Dendritic cell treated with granulocyte-macrophage colony-stimulating factor and Interleukin-4, amounts not matched to agents 40 ng/mL and 50 ng/mL, for 4 days (primary cell): ENCODE data around the gene ROBO1.

Experiments used
- H3K27ac Mint-ChIP-seq: one replicate; pipeline ENCODE4 v1.8.0; 2022; ENCODE audit warnings: mild to moderate bottlenecking, mixed read lengths
- H3K27me3 Mint-ChIP-seq: one replicate; pipeline ENCODE4 v1.8.0; 2022; ENCODE audit warnings: mild to moderate bottlenecking, mixed read lengths
- H3K36me3 Mint-ChIP-seq: one replicate; pipeline ENCODE4 v1.8.0; 2022; ENCODE audit warnings: low read depth, mixed read lengths
- H3K4me1 Mint-ChIP-seq: one replicate; pipeline ENCODE4 v1.8.0; 2022; ENCODE audit warnings: low read depth, mixed read lengths
- H3K4me3 Mint-ChIP-seq: one replicate; pipeline ENCODE4 v1.8.0; 2022; ENCODE audit warnings: mild to moderate bottlenecking, moderate library complexity, mixed read lengths
- H3K9me3 Mint-ChIP-seq: one replicate; pipeline ENCODE4 v1.8.0; 2022; ENCODE audit warnings: mixed read lengths
- intact Hi-C: fragments of 100-400 bp; cut with micrococcal nuclease; formaldehyde crosslinking; loops from one replicate; pipeline ENCODE4 v1.15.0; 2022

Gene ROBO1

GRCh38 chr3:78847603-78848002, 920.2 kb downstream of the ROBO1 start:
- Mint-ChIP-seq H3K9me3 (peaks cover 1% of the 10 kb centered on the region), H3K36me3 (no peaks in the 10 kb centered on the region), H3K4me3 (no peak overlapping the region), H3K27ac (no peak overlapping the region), H3K27me3 (no peaks in the 10 kb centered on the region), H3K4me1 (no peaks in the 10 kb centered on the region)
- intact Hi-C loops, result no loop called here

GRCh38 chr3:78847203-78847602, 920.6 kb downstream of the ROBO1 start:
- no peak overlapping the region for H3K4me3 Mint-ChIP-seq
- H3K36me3 Mint-ChIP-seq, result no peaks in the 10 kb centered on the region
- H3K9me3 Mint-ChIP-seq, result no peaks in the 10 kb centered on the region
- H3K27ac Mint-ChIP-seq, result no peak overlapping the region
- H3K27me3 Mint-ChIP-seq, result no peaks in the 10 kb centered on the region
- H3K4me1 Mint-ChIP-seq, result no peaks in the 10 kb centered on the region
- intact Hi-C loops, result no loop called here

- Mint-ChIP-seq H3K27ac (no peak overlapping the region), H3K36me3 (no peaks in the 10 kb centered on the region), H3K9me3 (no peaks in the 10 kb centered on the region), H3K4me1 (no peaks in the 10 kb centered on the region), H3K4me3 (no peak overlapping the region), H3K27me3 (no peaks in the 10 kb centered on the region)
- intact Hi-C loops, result no loop called here
Observed at GRCh38 chr3:78846718-78847117, 921.1 kb downstream of the ROBO1 start.

GRCh38 chr3:78845605-78846004, 922.2 kb downstream of the ROBO1 start:
- H3K36me3 Mint-ChIP-seq, result no peaks in the 10 kb centered on the region
- no peaks in the 10 kb centered on the region for H3K4me1 Mint-ChIP-seq
- no peaks in the 10 kb centered on the region for H3K9me3 Mint-ChIP-seq
- no peak overlapping the region for H3K4me3 Mint-ChIP-seq
- no peak overlapping the region for H3K27ac Mint-ChIP-seq
- H3K27me3 Mint-ChIP-seq, result no peaks in the 10 kb centered on the region
- intact Hi-C loops, result no loop called here

GRCh38 chr3:78844307-78844706, 923.5 kb downstream of the ROBO1 start:
- no peak overlapping the region for H3K4me3 Mint-ChIP-seq
- H3K27ac Mint-ChIP-seq, result no peak overlapping the region
- no peaks in the 10 kb centered on the region for H3K36me3 Mint-ChIP-seq
- intact Hi-C loops, result no loop called here
- no peaks in the 10 kb centered on the region for H3K9me3 Mint-ChIP-seq
- no peaks in the 10 kb centered on the region for H3K27me3 Mint-ChIP-seq
- H3K4me1 Mint-ChIP-seq, result no peaks in the 10 kb centered on the region

GRCh38 chr3:78839693-78840092, 928.1 kb downstream of the ROBO1 start:
- Mint-ChIP-seq H3K4me1 (no peaks in the 10 kb centered on the region), H3K27ac (no peak overlapping the region), H3K4me3 (no peak overlapping the region), H3K9me3 (no peaks in the 10 kb centered on the region), H3K27me3 (no peaks in the 10 kb centered on the region), H3K36me3 (no peaks in the 10 kb centered on the region)
- intact Hi-C loops, result no loop called here

GRCh38 chr3:78838362-78838761, 929.4 kb downstream of the ROBO1 start:
- H3K9me3 Mint-ChIP-seq, result no peaks in the 10 kb centered on the region
- H3K4me1 Mint-ChIP-seq, result no peaks in the 10 kb centered on the region
- intact Hi-C loops, result no loop called here
- no peak overlapping the region for H3K27ac Mint-ChIP-seq
- H3K36me3 Mint-ChIP-seq, result no peaks in the 10 kb centered on the region
- no peak overlapping the region for H3K4me3 Mint-ChIP-seq
- no peaks in the 10 kb centered on the region for H3K27me3 Mint-ChIP-seq

GRCh38 chr3:78834910-78835309, 932.9 kb downstream of the ROBO1 start:
- no peaks in the 10 kb centered on the region for H3K36me3 Mint-ChIP-seq
- H3K9me3 Mint-ChIP-seq, result peaks cover 8% of the 10 kb centered on the region
- intact Hi-C loops, result loop anchor here (2.0 kb wide), 1 partner anchor 64 kb away; no protein-coding TSS in a partner anchor
- H3K27ac Mint-ChIP-seq, result no peak overlapping the region
- H3K4me1 Mint-ChIP-seq, result no peaks in the 10 kb centered on the region
- no peak overlapping the region for H3K4me3 Mint-ChIP-seq
- H3K27me3 Mint-ChIP-seq, result no peaks in the 10 kb centered on the region

- H3K9me3 Mint-ChIP-seq, result peaks cover 11% of the 10 kb centered on the region
- H3K36me3 Mint-ChIP-seq, result no peaks in the 10 kb centered on the region
- no peaks in the 10 kb centered on the region for H3K4me1 Mint-ChIP-seq
- no peak overlapping the region for H3K27ac Mint-ChIP-seq
- H3K27me3 Mint-ChIP-seq, result no peaks in the 10 kb centered on the region
- H3K4me3 Mint-ChIP-seq, result no peak overlapping the region
- intact Hi-C loops, result no loop called here
Observed at GRCh38 chr3:78832785-78833204, 935.0 kb downstream of the ROBO1 start.

- Mint-ChIP-seq H3K27me3 (no peaks in the 10 kb centered on the region), H3K4me1 (no peaks in the 10 kb centered on the region), H3K4me3 (no peak overlapping the region), H3K36me3 (no peaks in the 10 kb centered on the region), H3K27ac (no peak overlapping the region), H3K9me3 (peaks cover 11% of the 10 kb centered on the region)
- intact Hi-C loops, result no loop called here
Observed at GRCh38 chr3:78831446-78831972, 936.3 kb downstream of the ROBO1 start.

GRCh38 chr3:78830470-78830869, 937.3 kb downstream of the ROBO1 start:
- intact Hi-C loops, result no loop called here
- H3K27ac Mint-ChIP-seq, result no peak overlapping the region

GRCh38 chr3:78827618-78828017, 940.2 kb downstream of the ROBO1 start:
- Mint-ChIP-seq H3K9me3 (peaks cover 11% of the 10 kb centered on the region), H3K27ac (no peak overlapping the region), H3K4me3 (no peak overlapping the region), H3K4me1 (no peaks in the 10 kb centered on the region), H3K27me3 (no peaks in the 10 kb centered on the region), H3K36me3 (no peaks in the 10 kb centered on the region)
- intact Hi-C loops, result no loop called here

More at GRCh38 chr3:78830470-78830869, 937.3 kb downstream of the ROBO1 start:
- H3K4me3 Mint-ChIP-seq, result no peak overlapping the region
- H3K9me3 Mint-ChIP-seq, result peaks cover 11% of the 10 kb centered on the region
- no peaks in the 10 kb centered on the region for H3K4me1 Mint-ChIP-seq
- H3K27me3 Mint-ChIP-seq, result no peaks in the 10 kb centered on the region
- H3K36me3 Mint-ChIP-seq, result no peaks in the 10 kb centered on the region

- H3K4me1 Mint-ChIP-seq, result no peaks in the 10 kb centered on the region
- intact Hi-C loops, result no loop called here
Observed at GRCh38 chr3:78825858-78826215, 942.0 kb downstream of the ROBO1 start.

GRCh38 chr3:78825118-78825857, 942.5 kb downstream of the ROBO1 start:
- Mint-ChIP-seq H3K27me3 (no peaks in the 10 kb centered on the region), H3K36me3 (no peaks in the 10 kb centered on the region), H3K4me3 (no peak overlapping the region), H3K4me1 (no peaks in the 10 kb centered on the region), H3K9me3 (peaks cover 7% of the 10 kb centered on the region), H3K27ac (no peak overlapping the region)
- intact Hi-C loops, result no loop called here

More at GRCh38 chr3:78825858-78826215, 942.0 kb downstream of the ROBO1 start:
- no peak overlapping the region for H3K27ac Mint-ChIP-seq
- H3K9me3 Mint-ChIP-seq, result peaks cover 11% of the 10 kb centered on the region
- H3K4me3 Mint-ChIP-seq, result no peak overlapping the region
- no peaks in the 10 kb centered on the region for H3K36me3 Mint-ChIP-seq
- H3K27me3 Mint-ChIP-seq, result no peaks in the 10 kb centered on the region

GRCh38 chr3:78823859-78824258, 943.9 kb downstream of the ROBO1 start:
- H3K27ac Mint-ChIP-seq, result no peak overlapping the region
- H3K36me3 Mint-ChIP-seq, result no peaks in the 10 kb centered on the region
- intact Hi-C loops, result no loop called here
- no peak overlapping the region for H3K4me3 Mint-ChIP-seq
- H3K4me1 Mint-ChIP-seq, result no peaks in the 10 kb centered on the region
- H3K9me3 Mint-ChIP-seq, result no peaks in the 10 kb centered on the region
- H3K27me3 Mint-ChIP-seq, result no peaks in the 10 kb centered on the region
